ENCODE data around the gene FRMD8. TPM values are rescaled to one million over a fixed set of nuclear protein-coding genes. Genes with fewer than 3 reads are reported as not detected.

FRMD8 gene
- total RNA-seq, 4 donors from 2014 or later: 11.5 to 51.7 (median 20.1) TPM

DNA sequence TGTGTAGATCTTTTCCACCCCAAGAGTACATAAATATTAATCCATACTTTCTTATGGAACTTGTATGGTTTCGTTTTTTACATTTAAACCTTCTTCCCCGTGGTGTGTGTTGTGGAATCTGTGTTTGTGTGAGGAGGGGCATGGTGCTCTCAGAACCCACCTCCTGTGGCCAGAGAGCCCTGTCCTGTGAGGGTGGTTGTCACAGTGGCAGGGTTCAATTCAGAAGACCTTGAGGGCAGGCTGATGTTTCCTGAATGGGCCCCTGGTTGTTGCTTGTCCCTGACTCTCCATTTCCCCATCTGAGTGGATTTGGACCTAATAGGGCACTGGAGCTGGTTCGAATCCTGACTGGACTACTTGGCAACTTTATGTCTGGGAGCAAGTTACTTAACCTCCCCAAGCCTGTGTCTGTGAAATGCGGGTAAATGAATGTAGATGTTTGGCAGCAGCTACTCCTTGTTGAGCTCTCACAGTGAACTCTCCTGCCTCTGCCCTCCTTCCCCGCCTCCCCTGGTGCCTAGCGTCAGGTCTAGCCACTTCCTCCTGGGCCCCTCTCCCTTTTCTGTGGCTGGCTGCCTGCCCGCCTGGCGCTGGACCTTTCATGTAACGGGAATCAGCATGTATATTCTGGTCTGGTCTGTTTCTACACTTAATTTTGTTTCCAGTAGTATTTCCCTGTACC, 43.4 kb downstream of the FRMD8 start:
- DNase-seq (peak in 1 of 2 donors; percentile 68), ATAC-seq (peak in 1 of 2 donors; percentile 1)
- peaks cover 0 to 84% of the 10 kb centered on the region in 2 donors for H3K36me3 ChIP-seq
- H3K4me3 ChIP-seq: peak overlapping the region; percentile 81 to 95 (median 90)
- H3K4me1 ChIP-seq: peaks cover 58 to 61% of the 10 kb centered on the region in 2 donors
- H3K9me3 ChIP-seq: no peaks in the 10 kb centered on the region
- no peaks in the 10 kb centered on the region for H3K27me3 ChIP-seq
- peak in 1 of 2 donors; percentile 55 for TF ChIP-seq POLR2A (IDR thresholded peaks at IDR 0.05)
- TF ChIP-seq, protein P1, sequence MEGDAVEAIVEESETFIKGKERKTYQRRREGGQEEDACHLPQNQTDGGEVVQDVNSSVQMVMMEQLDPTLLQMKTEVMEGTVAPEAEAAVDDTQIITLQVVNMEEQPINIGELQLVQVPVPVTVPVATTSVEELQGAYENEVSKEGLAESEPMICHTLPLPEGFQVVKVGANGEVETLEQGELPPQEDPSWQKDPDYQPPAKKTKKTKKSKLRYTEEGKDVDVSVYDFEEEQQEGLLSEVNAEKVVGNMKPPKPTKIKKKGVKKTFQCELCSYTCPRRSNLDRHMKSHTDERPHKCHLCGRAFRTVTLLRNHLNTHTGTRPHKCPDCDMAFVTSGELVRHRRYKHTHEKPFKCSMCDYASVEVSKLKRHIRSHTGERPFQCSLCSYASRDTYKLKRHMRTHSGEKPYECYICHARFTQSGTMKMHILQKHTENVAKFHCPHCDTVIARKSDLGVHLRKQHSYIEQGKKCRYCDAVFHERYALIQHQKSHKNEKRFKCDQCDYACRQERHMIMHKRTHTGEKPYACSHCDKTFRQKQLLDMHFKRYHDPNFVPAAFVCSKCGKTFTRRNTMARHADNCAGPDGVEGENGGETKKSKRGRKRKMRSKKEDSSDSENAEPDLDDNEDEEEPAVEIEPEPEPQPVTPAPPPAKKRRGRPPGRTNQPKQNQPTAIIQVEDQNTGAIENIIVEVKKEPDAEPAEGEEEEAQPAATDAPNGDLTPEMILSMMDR (IDR thresholded peaks at IDR 0.05 in 4 of 5, conservative IDR thresholded peaks at IDR 0.05 in 1 of 5): no peak
- H3K27ac ChIP-seq: peak overlapping the region; percentile 98 to 100 (median 100)
- intact Hi-C loops (cut with DNase I; ENCODE audit: low total_unique reads): loop anchor here (2.0 kb wide), 1 partner anchor 17 kb away; no protein-coding TSS in a partner anchor
- in situ Hi-C loops (cut with MboI; ENCODE audit: low sequenced_read_pairs in 4 of 4): loop anchor here in 2 of 4 donors (10.0 kb wide), 2 partner anchors 45 to 75 kb away; no protein-coding TSS in a partner anchor

DNA sequence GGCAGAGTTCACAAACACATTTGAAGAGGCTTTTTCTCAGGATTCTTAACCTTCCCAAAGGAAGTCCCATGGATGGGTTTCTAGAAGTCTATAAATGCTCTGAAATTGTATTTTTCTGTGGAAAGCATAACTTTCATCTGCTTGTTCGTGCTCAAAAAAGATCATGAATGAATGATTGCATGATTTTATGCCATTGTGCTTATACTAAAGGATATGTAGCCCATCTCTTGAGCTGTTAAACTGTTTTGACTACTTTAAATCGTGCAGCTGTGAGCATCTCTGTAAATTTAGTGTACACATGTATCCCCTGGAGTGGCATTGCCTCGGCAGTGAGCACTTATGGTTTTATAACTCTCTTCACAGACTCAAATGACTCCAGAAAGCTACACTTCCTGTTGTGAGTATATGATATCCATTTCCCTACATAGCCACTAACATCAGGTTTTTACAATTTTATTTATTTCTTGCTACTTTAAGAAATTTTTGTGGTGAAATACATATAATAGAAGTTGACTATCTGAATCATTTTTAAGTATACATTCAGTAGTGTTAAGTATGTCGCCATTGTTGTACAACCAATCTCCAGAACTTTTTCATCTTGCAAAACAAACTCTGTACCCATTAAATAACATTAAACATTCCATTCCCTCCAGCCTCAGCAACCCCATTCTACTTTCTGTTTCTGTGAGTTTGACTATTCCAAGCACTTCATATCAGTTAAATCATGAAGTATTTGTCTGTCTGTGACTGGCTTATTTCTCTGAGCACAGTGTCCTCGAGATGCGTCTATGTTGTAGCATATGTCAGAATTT, 44.2 kb downstream of the FRMD8 start:
- peaks cover 0 to 84% of the 10 kb centered on the region in 2 donors for H3K36me3 ChIP-seq
- H3K27ac ChIP-seq: peak overlapping the region; percentile 98 to 100 (median 100)
- no peak for DNase-seq
- H3K4me3 ChIP-seq: peak overlapping the region; percentile 81 to 95 (median 90)
- in situ Hi-C loops (cut with MboI; ENCODE audit: low sequenced_read_pairs in 4 of 4) (no loop called here), intact Hi-C loops (cut with DNase I; ENCODE audit: low total_unique reads) (loop anchor here (2.0 kb wide), 1 partner anchor 16 kb away; no protein-coding TSS in a partner anchor)
- H3K27me3 ChIP-seq: no peaks in the 10 kb centered on the region
- TF ChIP-seq, protein P1 (IDR thresholded peaks at IDR 0.05 in 4 of 5, conservative IDR thresholded peaks at IDR 0.05 in 1 of 5): no peak
- TF ChIP-seq POLR2A (IDR thresholded peaks at IDR 0.05): no peak
- no peaks in the 10 kb centered on the region for H3K9me3 ChIP-seq
- peaks cover 63 to 66% of the 10 kb centered on the region in 2 donors for H3K4me1 ChIP-seq
- no peak for ATAC-seq

DNA sequence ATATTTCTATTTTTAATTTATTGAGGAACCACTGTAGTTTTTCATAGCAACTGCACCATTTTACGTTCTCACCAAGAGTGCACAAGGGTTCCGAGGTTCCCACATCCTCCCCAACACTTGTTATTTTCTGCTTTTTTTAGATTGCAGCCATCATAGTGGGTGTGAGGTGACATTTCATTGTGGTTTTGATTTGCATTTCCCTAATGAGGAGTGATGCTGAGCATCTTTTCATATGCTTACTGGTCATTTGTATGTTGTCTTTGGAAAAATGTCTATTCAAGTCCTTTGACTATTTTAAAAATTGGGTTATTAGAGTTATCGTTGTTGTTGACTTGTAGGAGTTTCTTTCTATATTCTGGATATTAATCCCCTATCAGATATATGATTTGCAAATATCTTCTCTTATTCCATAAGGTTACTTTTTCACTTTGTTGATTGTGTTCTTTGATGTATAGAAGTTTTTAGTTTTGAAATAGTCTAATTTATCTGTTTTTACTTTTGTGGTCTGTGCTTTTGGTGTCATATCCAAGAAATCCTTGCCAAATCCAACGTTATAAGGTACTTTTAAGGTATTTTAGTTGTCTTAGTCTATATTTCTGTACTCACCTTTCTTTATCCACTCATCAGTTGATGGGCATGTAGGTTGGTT, 45.1 kb downstream of the FRMD8 start:
- Histone ChIP-seq H3K36me3 (peaks cover 0 to 84% of the 10 kb centered on the region in 2 donors), H3K9me3 (no peaks in the 10 kb centered on the region), H3K27me3 (no peaks in the 10 kb centered on the region), H3K27ac (peak overlapping the region; percentile 98 to 100 (median 100)), H3K4me3 (peak overlapping the region; percentile 1 to 95 (median 90)), H3K4me1 (peaks cover 67 to 72% of the 10 kb centered on the region in 2 donors)
- intact Hi-C loops (cut with DNase I; ENCODE audit: low total_unique reads) (loop anchor here (2.0 kb wide), 1 partner anchor 15 kb away; no protein-coding TSS in a partner anchor), in situ Hi-C loops (cut with MboI; ENCODE audit: low sequenced_read_pairs in 4 of 4) (no loop called here)
- ATAC-seq: no peak
- TF ChIP-seq, protein P1 (IDR thresholded peaks at IDR 0.05 in 4 of 5, conservative IDR thresholded peaks at IDR 0.05 in 1 of 5): no peak
- peak in 1 of 2 donors; percentile 18 for TF ChIP-seq POLR2A (IDR thresholded peaks at IDR 0.05)
- DNase-seq: no peak

DNA sequence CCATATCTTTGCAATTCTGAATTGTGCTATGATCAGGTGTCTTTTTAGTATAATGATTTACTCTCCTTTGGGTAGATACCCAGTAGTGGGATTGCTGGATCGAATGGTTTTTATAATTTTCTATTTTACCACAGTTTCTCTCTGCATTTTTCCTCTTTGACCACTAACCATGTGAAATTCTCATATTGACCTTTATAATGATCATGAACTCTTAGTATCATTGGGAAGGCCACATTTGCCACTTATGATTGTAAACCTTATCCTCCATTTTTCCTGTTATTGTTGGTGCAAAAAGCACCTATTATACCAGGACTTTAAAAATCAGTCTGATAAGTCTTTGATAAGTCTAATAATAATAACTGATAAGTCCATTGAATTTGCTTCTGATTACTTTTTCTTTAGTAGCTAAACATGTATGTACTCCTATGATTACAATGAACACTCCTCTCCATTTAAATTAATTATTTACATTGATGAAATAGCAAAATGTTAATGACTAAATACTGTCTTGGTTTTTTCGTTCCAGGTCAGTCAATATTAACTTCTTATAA, 45.7 kb downstream of the FRMD8 start:
- H3K27ac ChIP-seq: peak overlapping the region; percentile 98 to 100 (median 100)
- H3K4me1 ChIP-seq: peaks cover 65 to 70% of the 10 kb centered on the region in 2 donors
- H3K4me3 ChIP-seq: peak overlapping the region in 3 of 4 donors; percentile 87 to 95 (median 92)
- ATAC-seq (no peak), DNase-seq (no peak)
- in situ Hi-C loops (cut with MboI; ENCODE audit: low sequenced_read_pairs in 4 of 4): no loop called here
- no peaks in the 10 kb centered on the region for H3K9me3 ChIP-seq
- H3K27me3 ChIP-seq: no peaks in the 10 kb centered on the region
- H3K36me3 ChIP-seq: peaks cover 0 to 82% of the 10 kb centered on the region in 2 donors
- intact Hi-C loops (cut with DNase I; ENCODE audit: low total_unique reads): no loop called here
- TF ChIP-seq, protein P1 (IDR thresholded peaks at IDR 0.05 in 4 of 5, conservative IDR thresholded peaks at IDR 0.05 in 1 of 5): no peak
- peak in 1 of 2 donors; percentile 1 for TF ChIP-seq POLR2A (IDR thresholded peaks at IDR 0.05)

All from gastrocnemius medialis (tissue), 4 donors.